Stimulated activated CD4-positive, alpha-beta T cell treated with anti-CD3 and anti-CD28 coated beads, Interleukin-1b, Interleukin-23, amount 100 ng/mL, for 24 hours (primary cell): ENCODE measurements around the gene TTLL12.
A peak's percentile ranks its signal among the peaks of the same experiment; 100 is the strongest.

Source experiments
- DNase-seq, 4 experiments: peaks; one replicate each; pipeline ENCODE4 v3.0.0-alpha.2; 2020; ENCODE audit warnings: low read depth in 4 of 4, low spot score in 1 of 4

TTLL12 gene

GRCh38 chr22:43200555-43200954, 13.6 kb upstream of the TTLL12 start:
- DNase-seq = no peak

GRCh38 chr22:43200031-43200430, 13.1 kb upstream of the TTLL12 start:
- DNase-seq = no peak

DNA sequence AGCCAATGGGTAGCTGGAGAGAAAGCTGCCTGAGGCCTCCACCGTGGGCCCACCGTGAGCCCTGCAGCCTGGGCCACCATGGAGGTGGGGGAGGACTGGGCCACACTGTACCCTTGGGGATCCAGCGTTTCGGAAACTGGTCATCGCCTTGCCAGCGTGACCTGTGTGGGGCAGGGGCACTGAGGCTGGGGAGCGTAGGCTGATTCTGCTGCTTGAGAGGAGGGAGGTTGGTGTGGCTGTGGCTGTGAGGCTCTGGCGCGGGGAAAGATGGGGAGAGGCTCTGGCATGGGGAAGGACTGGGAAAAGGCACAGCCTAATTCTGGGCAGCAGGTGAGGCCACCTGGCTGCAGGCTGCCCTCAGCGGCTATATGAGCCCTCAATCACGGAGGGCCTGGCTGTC, 12.6 kb upstream of the TTLL12 start:
- no peak for DNase-seq

DNA sequence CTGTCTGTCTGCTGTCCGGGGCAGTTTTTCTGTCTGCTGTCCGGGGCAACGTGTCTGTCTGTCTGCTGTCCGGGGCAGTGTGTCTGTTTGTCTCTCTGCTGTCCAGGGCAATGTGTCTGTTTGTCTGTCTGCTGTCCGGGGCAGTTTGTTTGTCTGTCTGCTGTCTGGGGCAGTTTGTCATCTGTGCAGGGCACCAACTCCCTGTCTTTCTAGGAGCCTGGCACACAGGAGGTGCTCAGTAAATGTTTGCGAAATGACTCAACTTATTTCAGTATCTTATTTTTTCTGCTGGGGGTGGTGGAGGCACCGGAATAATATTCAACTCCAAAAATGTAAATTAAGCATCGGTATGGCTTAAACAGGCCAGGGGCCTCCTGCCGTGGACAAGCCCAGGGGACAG, 12.0 kb upstream of the TTLL12 start:
- DNase-seq = no peak

DNA sequence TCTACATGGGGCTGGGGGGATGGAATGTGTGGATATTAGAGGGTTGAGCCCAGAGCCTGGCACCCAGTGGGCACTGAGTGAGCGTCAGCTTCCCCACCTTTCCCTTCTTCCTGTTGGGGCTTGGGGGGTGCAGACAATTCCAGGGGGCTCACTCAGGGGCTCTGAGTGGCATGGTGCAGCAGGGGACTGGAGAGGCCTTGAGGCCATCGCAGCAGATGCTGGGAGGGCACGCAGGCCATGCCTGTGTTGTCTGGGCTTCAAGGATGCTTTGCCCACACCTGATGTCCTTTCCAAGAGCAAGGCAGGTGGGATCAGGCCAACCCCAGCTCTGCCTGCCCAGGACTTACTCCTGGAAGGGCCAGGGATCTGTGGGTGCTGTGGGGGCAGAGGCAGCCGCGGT, 11.2 kb upstream of the TTLL12 start:
- DNase-seq = no peak

DNA sequence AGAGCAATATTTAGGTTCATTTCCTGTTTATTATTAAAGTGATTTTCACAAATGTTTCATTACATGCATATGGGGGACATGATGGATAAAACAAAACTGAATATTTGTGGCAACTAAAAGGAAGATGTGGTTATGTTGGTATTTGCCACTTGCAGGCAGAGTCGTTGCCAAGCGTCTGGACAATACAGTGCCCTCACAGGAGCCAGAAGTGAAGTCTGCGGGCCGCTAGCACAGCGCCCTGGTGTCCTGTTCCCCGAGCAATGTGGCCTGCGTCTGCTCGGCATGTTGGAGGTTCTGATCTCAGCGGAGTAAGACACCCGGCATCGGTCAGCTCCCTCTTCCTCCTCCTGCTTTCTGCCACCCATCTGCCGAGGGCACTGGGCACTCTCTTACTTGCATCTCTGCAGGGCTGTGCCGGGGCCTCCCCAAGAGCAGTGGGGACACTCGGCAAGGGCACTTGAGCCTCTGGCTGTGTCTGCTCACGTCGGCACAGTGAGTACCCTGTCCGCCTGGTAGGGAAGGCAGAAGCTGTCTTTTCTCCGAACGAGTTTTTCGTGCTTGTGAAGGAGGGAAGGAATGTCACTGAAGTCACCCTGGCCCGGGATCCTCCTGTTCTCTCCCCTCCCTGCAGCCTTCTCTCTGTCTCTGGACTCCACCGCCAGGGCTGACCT, 10.5 kb upstream of the TTLL12 start:
- no peak for DNase-seq

GRCh38 chr22:43191831-43192230, 4.9 kb upstream of the TTLL12 start:
- no peak for DNase-seq

- no peak for DNase-seq
Observed at GRCh38 chr22:43188829-43189545, 2.1 kb upstream of the TTLL12 start.

DNA sequence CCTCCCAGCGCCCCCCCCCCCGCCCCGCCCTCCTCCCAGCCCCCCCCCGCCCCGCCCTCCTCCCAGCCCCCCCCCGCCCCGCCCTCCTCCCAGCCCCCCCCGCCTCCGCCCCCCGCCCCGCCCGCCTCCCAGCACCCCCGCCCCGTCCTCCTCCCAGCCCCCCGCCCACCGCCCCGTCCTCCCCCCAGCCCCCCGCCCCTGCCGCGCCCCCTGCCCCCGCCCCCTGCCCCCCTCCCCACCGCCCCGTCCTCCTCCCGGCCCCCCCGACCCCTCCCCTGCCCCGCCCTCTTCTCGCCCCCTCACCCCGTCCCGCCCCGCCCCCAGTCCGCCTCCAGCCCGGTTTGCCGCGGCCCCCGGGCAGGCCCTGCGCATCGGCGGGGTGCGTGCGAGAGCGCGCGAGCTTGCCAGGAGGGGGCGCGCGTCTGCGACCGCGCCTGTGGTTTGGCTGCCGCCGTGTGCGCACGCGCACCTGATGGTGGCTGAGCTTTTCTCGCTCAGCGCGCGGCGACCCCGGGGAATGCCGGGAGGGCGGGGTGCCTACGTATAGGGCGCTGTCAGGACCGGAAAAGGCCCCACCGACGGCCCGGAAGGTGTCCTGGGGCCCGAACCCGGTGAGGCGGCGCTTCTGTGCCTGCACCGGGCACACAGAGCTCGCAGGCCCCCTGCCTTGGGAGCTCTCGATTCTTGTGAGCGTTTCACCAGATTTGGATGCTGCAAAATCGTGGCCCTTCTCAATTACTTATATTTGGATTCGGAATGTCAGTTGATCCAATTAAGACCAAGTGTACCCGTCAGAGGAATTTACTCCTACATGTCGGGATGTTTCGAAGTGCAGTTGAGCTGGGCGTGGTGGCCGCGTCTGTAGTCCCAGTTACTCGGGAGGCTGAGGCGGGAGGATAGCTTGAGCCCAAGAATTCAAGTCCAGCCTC, 501 bp upstream of the TTLL12 start:
- peak; percentile 92 to 96 (median 94) for DNase-seq

DNA sequence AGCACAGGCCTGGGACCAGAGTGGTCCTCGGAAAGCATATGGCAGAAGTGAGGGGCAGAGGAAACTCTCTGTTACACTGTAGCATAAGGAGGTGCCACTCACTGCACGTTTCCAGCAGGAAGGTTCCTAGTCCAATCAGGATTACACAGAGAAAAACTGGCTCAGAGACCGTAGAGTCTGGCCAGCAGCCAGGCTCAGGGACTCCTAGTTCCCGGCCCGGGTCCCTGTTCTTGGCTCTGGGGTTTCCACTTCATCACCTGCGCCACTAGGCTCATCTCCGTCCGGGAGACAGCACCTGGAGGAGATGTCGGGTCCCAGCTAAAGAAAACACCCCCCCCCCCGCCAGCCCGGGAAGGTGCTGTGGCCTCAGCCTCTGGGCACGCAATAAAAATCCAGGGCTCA, 1.1 kb downstream of the TTLL12 start:
- DNase-seq = no peak

DNA sequence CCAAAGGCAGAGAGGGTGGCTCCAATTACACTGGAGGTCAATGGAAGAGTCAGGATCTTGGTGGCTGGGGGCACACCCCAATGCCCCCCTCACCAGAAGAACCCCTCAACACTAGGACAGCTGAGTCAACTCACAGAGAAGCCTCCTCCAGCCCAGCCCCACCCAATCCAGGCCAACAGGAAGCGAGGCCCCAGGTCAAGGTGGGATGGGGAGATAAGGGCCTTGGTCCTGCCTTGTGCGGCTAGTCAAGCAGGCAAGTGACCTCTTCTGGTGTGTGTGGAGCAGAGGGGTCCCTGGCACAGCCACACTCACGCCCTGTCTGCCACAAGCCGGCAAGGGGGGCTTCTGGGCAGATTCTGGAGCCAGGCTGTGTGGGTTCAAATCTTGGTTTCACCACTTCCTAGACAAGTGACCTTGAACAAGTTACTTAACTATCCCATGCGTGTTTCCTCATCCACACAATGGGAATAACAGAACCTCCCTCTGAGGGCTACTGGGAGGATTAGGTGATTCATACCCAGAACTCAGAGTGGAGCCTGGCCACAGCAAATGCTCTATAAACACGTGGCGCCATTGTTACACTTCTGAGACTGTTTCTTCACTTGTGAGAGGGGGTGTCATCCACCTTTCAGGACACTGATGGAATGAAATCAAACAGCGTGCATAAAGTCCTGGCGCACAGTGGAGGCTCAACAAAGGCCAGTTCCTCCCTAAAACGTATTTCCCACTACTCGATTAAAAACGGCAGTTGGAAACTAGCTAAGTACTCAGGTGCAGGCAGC, 3.2 kb downstream of the TTLL12 start:
- no peak for DNase-seq

- DNase-seq = no peak
Observed at GRCh38 chr22:43182726-43183125, 4.2 kb downstream of the TTLL12 start.

- DNase-seq = no peak
Observed at GRCh38 chr22:43182118-43182517, 4.8 kb downstream of the TTLL12 start.

- DNase-seq = no peak
Observed at GRCh38 chr22:43181321-43182076, 5.4 kb downstream of the TTLL12 start.

DNA sequence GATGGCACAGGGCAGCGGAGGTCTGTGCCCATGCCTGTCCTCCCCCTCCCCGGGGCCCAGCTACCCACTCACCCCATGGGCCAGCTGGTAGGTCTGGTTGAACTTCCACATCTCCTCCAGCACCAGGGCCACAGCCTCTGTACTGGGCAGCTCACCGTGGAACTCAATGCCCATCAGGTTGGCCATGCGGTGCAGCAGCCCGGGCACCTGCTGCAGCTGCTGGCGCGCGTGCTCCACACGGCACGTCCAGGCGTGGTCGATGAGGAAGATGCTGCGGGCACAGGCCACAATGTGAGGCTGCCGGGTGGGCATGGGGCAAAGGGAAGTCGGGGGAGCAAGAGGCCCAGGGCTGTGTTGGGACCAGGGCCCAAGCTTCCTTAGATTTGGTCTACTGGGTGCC, 6.3 kb downstream of the TTLL12 start:
- DNase-seq = no peak

DNA sequence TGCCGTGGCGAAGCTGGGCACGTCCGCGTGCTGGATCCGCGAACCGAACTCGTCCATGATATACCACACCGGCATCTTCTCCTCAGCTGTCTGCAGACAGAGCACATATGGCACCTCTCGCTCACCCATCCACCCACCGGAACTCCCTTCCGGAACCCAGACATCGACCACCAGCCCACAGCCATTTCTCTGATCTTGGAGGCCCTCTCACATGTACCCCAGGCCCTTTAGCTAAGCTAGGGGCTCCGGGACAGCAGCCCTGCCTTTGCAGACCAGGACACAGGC, 7.1 kb downstream of the TTLL12 start:
- DNase-seq = no peak

GRCh38 chr22:43179146-43179910, 7.6 kb downstream of the TTLL12 start:
- DNase-seq = no peak

DNA sequence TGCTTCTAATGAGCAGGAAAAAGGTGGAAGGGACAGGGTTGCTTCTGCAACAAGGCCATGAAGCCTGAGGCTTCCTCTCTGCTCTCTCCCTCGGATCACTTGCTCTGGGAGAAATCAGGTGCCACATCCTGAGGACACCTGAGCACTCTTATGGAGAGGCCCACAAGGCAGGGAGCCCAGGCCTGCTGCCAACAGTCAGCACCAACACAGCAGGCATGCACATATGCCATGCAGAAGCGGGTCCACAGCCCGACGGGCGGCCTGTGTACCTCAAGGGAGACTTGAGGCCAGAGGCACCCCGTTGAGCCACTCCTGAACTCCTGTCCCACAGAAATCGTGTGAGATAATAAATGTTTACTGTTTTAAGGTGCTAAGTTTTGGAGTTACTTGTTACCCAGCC, 9.5 kb downstream of the TTLL12 start:
- DNase-seq = no peak

GRCh38 chr22:43176090-43176489, 10.8 kb downstream of the TTLL12 start:
- DNase-seq = no peak
